ENCODE data around the gene PINLYP. TPM values are rescaled to one million over a fixed set of nuclear protein-coding genes. Genes with fewer than 3 reads are reported as not detected.

The PINLYP gene
- total and polyA plus RNA-seq, 2 experiments from 2014 or later, result 7.8 to 11.1 TPM

- no peaks in the 10 kb centered on the region for H3K4me1 ChIP-seq (ENCODE audit: insufficient read depth)
- no peak overlapping the region for H3K27ac ChIP-seq (ENCODE audit: low read depth)
- H3K9me3 Mint-ChIP-seq, result no peaks in the 10 kb centered on the region
- 0 out of 2 replicates have a peak, but pooled peaks cover 5% of the 10 kb centered on the region for H3F3A ChIP-seq (replicated peaks; ENCODE audit: low read depth)
- H3K4me3 Mint-ChIP-seq, result no peak overlapping the region
- no peak overlapping the region for H2AFZ ChIP-seq
- H3K79me2 ChIP-seq (replicated peaks; ENCODE audit: insufficient read depth), result 0 out of 2 replicates have a peak, but pooled peaks cover 3% of the 10 kb centered on the region
- H3K27me3 ChIP-seq (ENCODE audit: insufficient read depth), result no peaks in the 10 kb centered on the region
- no peak for TF ChIP-seq ZNF462 (CRISPR knock-in tag; IDR thresholded peaks at IDR 0.05)
- no peak for TF ChIP-seq STAT1 (IDR thresholded peaks at IDR 0.05; ENCODE audit: unreplicated experiment)
- TF ChIP-seq EZH2 (IDR thresholded peaks at IDR 0.05; ENCODE audit: low read depth, unreplicated experiment), result no peak
- TF ChIP-seq CREB1 (CRISPR knock-in tag; IDR thresholded peaks at IDR 0.05; ENCODE audit: low read depth), result no peak
- TF ChIP-seq CTCF (conservative IDR thresholded peaks at IDR 0.05; ENCODE audit: low read depth in 2 of 2), result no peak
- no peak for TF ChIP-seq POLR2AphosphoS5 (IDR thresholded peaks at IDR 0.05; ENCODE audit: low read depth)
- no peak for TF ChIP-seq EZH2phosphoT487 (IDR thresholded peaks at IDR 0.05; ENCODE audit: unreplicated experiment)
- no peak for TF ChIP-seq ZNF331 (CRISPR knock-in tag; IDR thresholded peaks at IDR 0.05; ENCODE audit: low read depth)
- TF ChIP-seq ZNF114 (CRISPR knock-in tag; IDR thresholded peaks at IDR 0.05), result no peak
- no peak for TF ChIP-seq NANOG (IDR thresholded peaks at IDR 0.05; ENCODE audit: borderline replicate concordance)
- 0 out of 2 replicates have a peak overlapping the region, but pooled peaks have one; percentile 65 for H3K27ac Mint-ChIP-seq
- no peak overlapping the region for H3K4me2 ChIP-seq
- H4K20me1 ChIP-seq (replicated peaks; ENCODE audit: insufficient read depth), result no peaks in the 10 kb centered on the region; the same call in 1 of the 2 replicates
- H3K4me1 Mint-ChIP-seq, result peaks cover under 1% of the 10 kb centered on the region; the same call in 2 of the 3 replicates
- no peaks in the 10 kb centered on the region for H3K36me3 ChIP-seq (ENCODE audit: insufficient read depth)
- ATAC-seq, result no peak
- H3K9me2 ChIP-seq (ENCODE audit: insufficient read depth), result no peaks in the 10 kb centered on the region
- peaks cover 2% of the 10 kb centered on the region for H3K27me3 Mint-ChIP-seq (ENCODE audit: insufficient read depth, low read depth, poor library complexity)
- H3K4me3 ChIP-seq, result no peak overlapping the region
- DNase-seq (ENCODE audit: low spot score), result no peak
- peaks cover 23% of the 10 kb centered on the region for H3K36me3 Mint-ChIP-seq (ENCODE audit: low read depth)
Observed at GRCh38 chr19:43564800-43565199, 10.8 kb upstream of the PINLYP start.

All from GM23338 (cell line).